Daoy (cell line): Measurements from ENCODE around the gene NFAT5. TPM values are rescaled to one million over a fixed set of nuclear protein-coding genes. Genes with fewer than 3 reads are reported as not detected.
A peak's percentile ranks its signal among the peaks of the same experiment; 100 is the strongest.

Source experiments
- DNase-seq: peaks from one replicate; pipeline ENCODE4 v3.0.0-alpha.2; 2015; ENCODE audit warnings: low read depth
- total RNA-seq: library from RNA; depleted of rRNA; stranded (reverse); fragments of >200 nt; shearing (Covaris generic); gene quantifications from 2 replicates; pipeline ENCODE4 v1.2.3, GENCODE V29; 2014

Gene NFAT5
- total RNA-seq, 1 experiment from 2014 or later = 2.3 TPM

- DNase-seq = no peak
Observed at GRCh38 chr16:69593751-69594255, 28.0 kb downstream of the NFAT5 start.

GRCh38 chr16:69595127-69596036, 29.6 kb downstream of the NFAT5 start:
- DNase-seq = peak; percentile 14

GRCh38 chr16:69596801-69597200, 31.0 kb downstream of the NFAT5 start:
- DNase-seq = no peak

- no peak for DNase-seq
Observed at GRCh38 chr16:69598045-69598444, 32.3 kb downstream of the NFAT5 start.

- no peak for DNase-seq
Observed at GRCh38 chr16:69599731-69600130, 34.0 kb downstream of the NFAT5 start.

- DNase-seq = no peak
Observed at GRCh38 chr16:69600202-69600601, 34.4 kb downstream of the NFAT5 start.

- no peak for DNase-seq
Observed at GRCh38 chr16:69601250-69601649, 35.5 kb downstream of the NFAT5 start.

GRCh38 chr16:69606985-69607384, 41.2 kb downstream of the NFAT5 start:
- no peak for DNase-seq

GRCh38 chr16:69607674-69608073, 41.9 kb downstream of the NFAT5 start:
- DNase-seq = no peak

- no peak for DNase-seq
Observed at GRCh38 chr16:69610356-69610755, 44.6 kb downstream of the NFAT5 start.

- DNase-seq = no peak
Observed at GRCh38 chr16:69611103-69611640, 45.4 kb downstream of the NFAT5 start.

- DNase-seq = peak; percentile 4
Observed at GRCh38 chr16:69613378-69614154, 47.8 kb downstream of the NFAT5 start.

GRCh38 chr16:69615528-69615927, 49.8 kb downstream of the NFAT5 start:
- no peak for DNase-seq

GRCh38 chr16:69616082-69616481, 50.3 kb downstream of the NFAT5 start:
- DNase-seq = no peak

- DNase-seq = no peak
Observed at GRCh38 chr16:69618307-69618706, 52.5 kb downstream of the NFAT5 start.

- no peak for DNase-seq
Observed at GRCh38 chr16:69618721-69619120, 53.0 kb downstream of the NFAT5 start.

- DNase-seq = no peak
Observed at GRCh38 chr16:69619514-69619913, 53.7 kb downstream of the NFAT5 start.

- no peak for DNase-seq
Observed at GRCh38 chr16:69620573-69620972, 54.8 kb downstream of the NFAT5 start.

GRCh38 chr16:69621225-69621624, 55.5 kb downstream of the NFAT5 start:
- DNase-seq = no peak

- DNase-seq = peak; percentile 3
Observed at GRCh38 chr16:69626256-69626655, 60.5 kb downstream of the NFAT5 start.

GRCh38 chr16:69632828-69633227, 67.1 kb downstream of the NFAT5 start:
- DNase-seq = no peak

GRCh38 chr16:69633375-69633774, 67.6 kb downstream of the NFAT5 start:
- DNase-seq = no peak
